Measurements from ENCODE around the gene SOX10.

The SOX10 gene

GRCh38 chr22:37983860-37984791 lies at the start of gene SOX10:
TSS of gene SOX10 (minus strand) at chr22:37984555. CDS start at chr22:37983784, 771 bp downstream.
- Histone ChIP-seq H3K79me2 (ENCODE audit: insufficient read depth, low read length) (no peaks in the 10 kb centered on the region), H3K4me1 (ENCODE audit: insufficient read depth, low read length, poor library complexity, severe bottlenecking) (peaks cover 17% of the 10 kb centered on the region), H3F3A (ENCODE audit: low read depth) (no peaks in the 10 kb centered on the region), H4K20me1 (ENCODE audit: insufficient read depth, low read length, poor library complexity, severe bottlenecking) (no peaks in the 10 kb centered on the region), H2AFZ (ENCODE audit: low read length) (no peak within 1 kb of the TSS), H3K9ac (ENCODE audit: low read depth, low read length, poor library complexity, severe bottlenecking) (no peak within 1 kb of the TSS), H3K9me2 (replicated peaks; ENCODE audit: low read depth, low read length) (no peaks in the 10 kb centered on the region), H3K4me2 (ENCODE audit: low read depth, low read length, poor library complexity, severe bottlenecking) (no peak within 1 kb of the TSS), H3K9me3 (ENCODE audit: insufficient read depth, low read depth, low read length) (no peaks in the 10 kb centered on the region), H3K36me3 (ENCODE audit: insufficient read depth, low read length) (no peaks in the 10 kb centered on the region), H3K27me3 (ENCODE audit: insufficient read depth, low read length, poor library complexity, severe bottlenecking) (no peaks in the 10 kb centered on the region), H3K4me3 (ENCODE audit: low read length, poor library complexity, severe bottlenecking) (no peak within 1 kb of the TSS)
- TF ChIP-seq CTCF (conservative IDR thresholded peaks at IDR 0.05; ENCODE audit: low read length) = no peak
- TF ChIP-seq EZH2phosphoT487 (IDR thresholded peaks at IDR 0.05; ENCODE audit: borderline replicate concordance) = no peak

DNA sequence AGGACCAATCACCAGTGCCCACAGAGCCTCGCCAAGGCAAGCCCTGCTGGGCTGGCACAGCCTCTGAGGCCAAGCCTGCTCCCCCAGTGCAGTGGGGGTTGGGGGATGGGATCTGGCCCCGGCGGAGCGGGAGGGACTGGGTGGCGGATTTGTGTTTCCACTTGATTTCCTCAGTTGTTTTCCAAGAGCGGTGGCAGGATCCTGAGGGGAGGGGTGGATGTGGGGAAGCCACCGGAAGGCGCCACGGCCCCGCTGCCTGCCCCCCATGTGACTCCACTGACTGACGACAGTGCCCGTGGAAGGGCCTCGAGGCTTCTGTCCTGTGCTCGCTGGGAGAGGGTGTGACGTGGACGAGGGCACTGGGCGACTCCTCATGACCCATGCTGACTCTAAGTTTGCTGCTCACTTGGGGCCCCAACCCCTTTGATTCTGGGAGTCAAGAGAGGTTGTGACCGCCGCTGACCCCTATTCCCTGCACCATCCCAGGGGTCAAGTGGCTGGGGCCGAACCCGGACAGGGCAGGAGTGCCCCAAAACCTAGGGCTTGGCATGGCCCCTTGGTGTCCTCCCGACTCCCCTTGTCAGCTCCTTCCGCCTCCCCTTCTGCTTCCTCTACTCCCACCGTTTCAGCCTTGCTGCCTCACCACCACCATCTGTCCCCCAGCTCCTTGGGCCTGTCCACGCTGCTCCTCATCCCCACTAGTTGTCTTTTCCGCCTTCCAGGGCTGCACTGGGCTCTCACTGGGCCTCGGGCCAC lies 49.3 kb upstream of the SOX10 start:
- no peaks in the 10 kb centered on the region for H3K9me3 ChIP-seq (ENCODE audit: insufficient read depth, low read depth, low read length)
- H3K4me2 ChIP-seq (ENCODE audit: low read depth, low read length, poor library complexity, severe bottlenecking) = no peak overlapping the region
- H3K9me2 ChIP-seq (replicated peaks; ENCODE audit: low read depth, low read length) = no peaks in the 10 kb centered on the region
- no peaks in the 10 kb centered on the region for H3K36me3 ChIP-seq (ENCODE audit: insufficient read depth, low read length)
- no peak overlapping the region for H3K4me3 ChIP-seq (ENCODE audit: low read length, poor library complexity, severe bottlenecking)
- no peaks in the 10 kb centered on the region for H3K4me1 ChIP-seq (ENCODE audit: insufficient read depth, low read length, poor library complexity, severe bottlenecking)
- no peaks in the 10 kb centered on the region for H3F3A ChIP-seq (ENCODE audit: low read depth)
- no peaks in the 10 kb centered on the region for H3K27me3 ChIP-seq (ENCODE audit: insufficient read depth, low read length, poor library complexity, severe bottlenecking)
- H4K20me1 ChIP-seq (ENCODE audit: insufficient read depth, low read length, poor library complexity, severe bottlenecking) = no peaks in the 10 kb centered on the region
- H3K9ac ChIP-seq (ENCODE audit: low read depth, low read length, poor library complexity, severe bottlenecking) = no peak overlapping the region
- TF ChIP-seq EZH2phosphoT487 (IDR thresholded peaks at IDR 0.05; ENCODE audit: borderline replicate concordance) (no peak), CTCF (conservative IDR thresholded peaks at IDR 0.05; ENCODE audit: low read length) (no peak)
- no peaks in the 10 kb centered on the region for H3K79me2 ChIP-seq (ENCODE audit: insufficient read depth, low read length)
- no peak overlapping the region for H2AFZ ChIP-seq (ENCODE audit: low read length)

- Histone ChIP-seq H3K4me1 (ENCODE audit: insufficient read depth, low read length, poor library complexity, severe bottlenecking) (no peaks in the 10 kb centered on the region), H3K9me2 (replicated peaks; ENCODE audit: low read depth, low read length) (no peaks in the 10 kb centered on the region), H3K79me2 (ENCODE audit: insufficient read depth, low read length) (no peaks in the 10 kb centered on the region), H3K36me3 (ENCODE audit: insufficient read depth, low read length) (no peaks in the 10 kb centered on the region), H3K4me2 (ENCODE audit: low read depth, low read length, poor library complexity, severe bottlenecking) (no peak overlapping the region), H3K9ac (ENCODE audit: low read depth, low read length, poor library complexity, severe bottlenecking) (no peak overlapping the region), H3K9me3 (ENCODE audit: insufficient read depth, low read depth, low read length) (no peaks in the 10 kb centered on the region), H4K20me1 (ENCODE audit: insufficient read depth, low read length, poor library complexity, severe bottlenecking) (no peaks in the 10 kb centered on the region), H3K4me3 (ENCODE audit: low read length, poor library complexity, severe bottlenecking) (no peak overlapping the region), H2AFZ (ENCODE audit: low read length) (no peak overlapping the region), H3K27me3 (ENCODE audit: insufficient read depth, low read length, poor library complexity, severe bottlenecking) (no peaks in the 10 kb centered on the region), H3F3A (ENCODE audit: low read depth) (no peaks in the 10 kb centered on the region)
- no peak for TF ChIP-seq EZH2phosphoT487 (IDR thresholded peaks at IDR 0.05; ENCODE audit: borderline replicate concordance)
Measured at GRCh38 chr22:38032681-38033521, 48.5 kb upstream of the SOX10 start.

All from Loucy (cell line).